HuH-7.5 (cell line): ENCODE measurements around the gene RAD51B.
"Not testable (repeated sequence)": the region's sequence is repeated elsewhere in the genome, so short reads cannot be mapped to it uniquely, and the experiment has no call there.

Source experiments
- DNase-seq: peaks from one replicate; pipeline ENCODE4 v3.0.0; 2011; ENCODE audit warnings: low spot score

Gene RAD51B

GRCh38 chr14:68215629-68216028 is 396.1 kb downstream of the RAD51B start:
- no peak for DNase-seq

GRCh38 chr14:68216079-68216478 is 396.5 kb downstream of the RAD51B start:
- no peak for DNase-seq

- no peak for DNase-seq
Observed at GRCh38 chr14:68216957-68217356, 397.4 kb downstream of the RAD51B start.

GRCh38 chr14:68217791-68218340 is 398.3 kb downstream of the RAD51B start:
- DNase-seq, result no peak

- DNase-seq, result no peak
Observed at GRCh38 chr14:68219407-68219806, 399.8 kb downstream of the RAD51B start.

- DNase-seq, result not testable (repeated sequence)
Observed at GRCh38 chr14:68221046-68221445, 401.5 kb downstream of the RAD51B start.

- no peak for DNase-seq
Observed at GRCh38 chr14:68222154-68222553, 402.6 kb downstream of the RAD51B start.

- no peak for DNase-seq
Observed at GRCh38 chr14:68222726-68223125, 403.1 kb downstream of the RAD51B start.

GRCh38 chr14:68223631-68224030 is 404.1 kb downstream of the RAD51B start:
- no peak for DNase-seq

GRCh38 chr14:68225321-68225720 is 405.7 kb downstream of the RAD51B start:
- no peak for DNase-seq

GRCh38 chr14:68226523-68226922 is 406.9 kb downstream of the RAD51B start:
- DNase-seq, result no peak

- DNase-seq, result no peak
Observed at GRCh38 chr14:68228656-68229055, 409.1 kb downstream of the RAD51B start.

GRCh38 chr14:68229423-68230100 is 410.0 kb downstream of the RAD51B start:
- no peak for DNase-seq

- DNase-seq, result no peak
Observed at GRCh38 chr14:68230202-68230949, 410.8 kb downstream of the RAD51B start.

- DNase-seq, result no peak
Observed at GRCh38 chr14:68230950-68231717, 411.6 kb downstream of the RAD51B start.

- DNase-seq, result no peak
Observed at GRCh38 chr14:68231898-68232297, 412.3 kb downstream of the RAD51B start.

GRCh38 chr14:68232300-68233055 is 412.9 kb downstream of the RAD51B start:
- no peak for DNase-seq

GRCh38 chr14:68233101-68233784 is 413.7 kb downstream of the RAD51B start:
- no peak for DNase-seq

- no peak for DNase-seq
Observed at GRCh38 chr14:68234101-68234905, 414.7 kb downstream of the RAD51B start.

GRCh38 chr14:68235011-68235410 is 415.4 kb downstream of the RAD51B start:
- DNase-seq, result no peak
